ENCODE data around the gene TRIM64.
"Not testable (repeated sequence)": the region's sequence is repeated elsewhere in the genome, so short reads cannot be mapped to it uniquely, and the experiment has no call there.

Gene TRIM64, protein sequence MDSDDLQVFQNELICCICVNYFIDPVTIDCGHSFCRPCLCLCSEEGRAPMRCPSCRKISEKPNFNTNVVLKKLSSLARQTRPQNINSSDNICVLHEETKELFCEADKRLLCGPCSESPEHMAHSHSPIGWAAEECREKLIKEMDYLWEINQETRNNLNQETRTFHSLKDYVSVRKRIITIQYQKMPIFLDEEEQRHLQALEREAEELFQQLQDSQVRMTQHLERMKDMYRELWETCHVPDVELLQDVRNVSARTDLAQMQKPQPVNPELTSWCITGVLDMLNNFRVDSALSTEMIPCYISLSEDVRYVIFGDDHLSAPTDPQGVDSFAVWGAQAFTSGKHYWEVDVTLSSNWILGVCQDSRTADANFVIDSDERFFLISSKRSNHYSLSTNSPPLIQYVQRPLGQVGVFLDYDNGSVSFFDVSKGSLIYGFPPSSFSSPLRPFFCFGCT

GRCh38 chr11:89965737-89966136 is at the start of gene TRIM64:
TRIM64 (plus strand) TSS chr11:89966037; CDS start chr11:89968504, 2,467 bp downstream.
- not testable (repeated sequence) for DNase-seq (ENCODE audit: low spot score)

- DNase-seq (ENCODE audit: low spot score), result no peak
These were observed 43.6 kb upstream of the TRIM64 start, which contains the start of gene TRIM49D1 for GRCh38 chr11:89922195-89922660. TRIM49D1 (minus strand) TSS chr11:89922245; CDS start chr11:89917710, 4,535 bp downstream.

DNA sequence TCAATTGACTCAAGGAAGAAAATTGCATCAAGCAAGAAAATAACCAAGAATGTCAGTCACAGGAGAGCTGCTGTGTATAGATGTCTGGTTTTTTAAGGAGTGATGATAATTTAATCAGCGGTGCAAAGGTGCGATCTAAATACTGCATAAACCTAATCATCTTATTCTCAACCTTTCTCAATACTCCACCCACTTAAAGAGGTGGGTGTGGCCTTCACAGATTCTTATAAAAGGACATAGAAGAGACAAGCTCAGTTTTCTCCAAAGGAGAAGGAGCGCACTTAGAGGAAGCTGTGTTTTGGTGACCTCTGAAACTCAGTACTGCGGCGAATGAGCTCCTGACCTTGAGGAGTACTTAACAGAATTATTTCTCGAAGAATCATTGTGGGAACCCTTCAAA is 42.1 kb upstream of the TRIM64 start, which contains the start of gene TRIM49D2:
Gene TRIM49D2, plus strand, starts transcription at position 301 of the 400 bp plus-strand sequence. CDS start 2,698 bp downstream, outside the sequence.
- not testable (repeated sequence) for DNase-seq (ENCODE audit: low spot score)

DNA sequence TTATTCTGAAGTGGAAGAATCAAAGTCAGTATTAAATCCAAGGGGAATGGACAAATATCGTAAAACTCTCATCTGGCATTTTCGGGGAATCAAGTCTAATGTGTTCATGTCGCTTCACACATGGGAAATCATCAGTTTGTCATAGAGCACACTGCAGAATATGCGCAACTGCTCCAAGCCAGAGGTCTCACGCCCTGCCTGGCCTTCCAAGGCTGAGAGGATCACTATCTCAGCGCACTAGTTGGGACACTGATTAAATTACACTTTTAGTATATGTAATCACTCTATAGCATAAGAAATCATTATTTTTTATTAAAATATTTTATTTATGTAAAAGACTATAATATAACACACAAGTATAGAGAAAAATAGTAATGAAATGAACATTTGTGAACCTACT is 5.0 kb upstream of the TRIM64 start:
- DNase-seq (ENCODE audit: low spot score), result not testable (repeated sequence)
